Progenitor cell of endocrine pancreas (in vitro differentiated cells): ENCODE data around the gene AGBL2. TPM values are rescaled to one million over a fixed set of nuclear protein-coding genes. Genes with fewer than 3 reads are reported as not detected.

Source experiments
- DNase-seq: peaks from one replicate; pipeline ENCODE4 v3.0.0; 2021; ENCODE audit warnings: low spot score; ENCODE audit not compliant: unreplicated experiment
- H3K27ac Mint-ChIP-seq: 2 replicates; pipeline ENCODE4 v1.8.0; 2021; ENCODE audit warnings: mild to moderate bottlenecking, moderate library complexity, mixed read lengths
- H3K27me3 Mint-ChIP-seq: 2 replicates; pipeline ENCODE4 v1.8.0; 2021; ENCODE audit warnings: mixed read lengths
- H3K36me3 Mint-ChIP-seq: 2 replicates; pipeline ENCODE4 v1.8.0; 2022; ENCODE audit warnings: mixed read lengths; ENCODE audit not compliant: insufficient read depth
- H3K4me1 Mint-ChIP-seq: 2 replicates; pipeline ENCODE4 v1.8.0; 2021; ENCODE audit warnings: low read depth, mixed read lengths
- H3K4me3 Mint-ChIP-seq: 2 replicates; pipeline ENCODE4 v1.8.0; 2021; ENCODE audit warnings: low read depth, mild to moderate bottlenecking, moderate library complexity, mixed read lengths
- H3K9me3 Mint-ChIP-seq: 2 replicates; pipeline ENCODE4 v1.8.0; 2021; ENCODE audit warnings: low read depth, mixed read lengths
- CTCF ChIP-seq: fragments of 200-600 bp; sonication (generic); IDR thresholded peaks from one replicate; pipeline ENCODE4 v1.5.0; 2021; ENCODE audit warnings: antibody characterized with exemption, mild to moderate bottlenecking; ENCODE audit not compliant: unreplicated experiment
- total RNA-seq: library from RNA; stranded (reverse); gene quantifications from 2 replicates; pipeline ENCODE4 v1.2.1, GENCODE V29; 2021

Gene AGBL2
- total RNA-seq, 1 donor from 2014 or later, result 8.2 TPM

GRCh38 chr11:47731475-47731874 is 16.3 kb upstream of the AGBL2 start:
- peaks cover 43% of the 10 kb centered on the region for H3K36me3 Mint-ChIP-seq
- H3K27ac Mint-ChIP-seq, result no peak overlapping the region
- H3K4me3 Mint-ChIP-seq, result no peak overlapping the region
- TF ChIP-seq CTCF, result no peak
- DNase-seq, result no peak
- no peaks in the 10 kb centered on the region for H3K4me1 Mint-ChIP-seq
- H3K9me3 Mint-ChIP-seq, result no peaks in the 10 kb centered on the region
- no peaks in the 10 kb centered on the region for H3K27me3 Mint-ChIP-seq

- no peak for DNase-seq
- TF ChIP-seq CTCF, result no peak
- H3K4me3 Mint-ChIP-seq, result no peak overlapping the region
- no peaks in the 10 kb centered on the region for H3K27me3 Mint-ChIP-seq
- H3K4me1 Mint-ChIP-seq, result peaks cover 3% of the 10 kb centered on the region
- H3K27ac Mint-ChIP-seq, result no peak overlapping the region
- peaks cover 48% of the 10 kb centered on the region for H3K36me3 Mint-ChIP-seq
- no peaks in the 10 kb centered on the region for H3K9me3 Mint-ChIP-seq
These were observed 11.8 kb upstream of the AGBL2 start for GRCh38 chr11:47726878-47727514.

- H3K27ac Mint-ChIP-seq, result no peak overlapping the region
- DNase-seq, result no peak
- H3K4me3 Mint-ChIP-seq, result no peak overlapping the region
- no peaks in the 10 kb centered on the region for H3K9me3 Mint-ChIP-seq
- peaks cover 3% of the 10 kb centered on the region for H3K4me1 Mint-ChIP-seq
- no peak for TF ChIP-seq CTCF
- peaks cover 44% of the 10 kb centered on the region for H3K36me3 Mint-ChIP-seq
- H3K27me3 Mint-ChIP-seq, result no peaks in the 10 kb centered on the region
These were observed 10.9 kb upstream of the AGBL2 start for GRCh38 chr11:47726118-47726442.

GRCh38 chr11:47725442-47726117 is 10.4 kb upstream of the AGBL2 start:
- H3K36me3 Mint-ChIP-seq, result peaks cover 43% of the 10 kb centered on the region
- no peak for TF ChIP-seq CTCF
- no peaks in the 10 kb centered on the region for H3K9me3 Mint-ChIP-seq
- DNase-seq, result no peak
- H3K4me3 Mint-ChIP-seq, result no peak overlapping the region
- H3K27ac Mint-ChIP-seq, result no peak overlapping the region
- no peaks in the 10 kb centered on the region for H3K27me3 Mint-ChIP-seq
- peaks cover 3% of the 10 kb centered on the region for H3K4me1 Mint-ChIP-seq

- peak overlapping the region; percentile 59 for H3K27ac Mint-ChIP-seq
- H3K4me3 Mint-ChIP-seq, result no peak overlapping the region
- no peaks in the 10 kb centered on the region for H3K27me3 Mint-ChIP-seq
- no peak for DNase-seq
- no peaks in the 10 kb centered on the region for H3K9me3 Mint-ChIP-seq
- H3K36me3 Mint-ChIP-seq, result peaks cover 38% of the 10 kb centered on the region
- peaks cover 3% of the 10 kb centered on the region for H3K4me1 Mint-ChIP-seq
- TF ChIP-seq CTCF, result no peak
These were observed 9.0 kb upstream of the AGBL2 start for GRCh38 chr11:47724041-47724729.
